ENCODE data around the gene DR1. TPM values are rescaled to one million over a fixed set of nuclear protein-coding genes. Genes with fewer than 3 reads are reported as not detected.

Gene DR1
- total and polyA plus RNA-seq, 8 donors, result 10.2 to 78.2 (median 23.8) TPM

GRCh38 chr1:93395195-93395594 is 49.5 kb downstream of the DR1 start:
- no peak for DNase-seq
- H3K36me3 ChIP-seq, result no peaks in the 10 kb centered on the region
- no peak overlapping the region for H3K4me3 ChIP-seq
- H3K27ac ChIP-seq, result no peak overlapping the region
- H3K4me1 ChIP-seq, result no peaks in the 10 kb centered on the region
- 76 to 93% (median 86%) methylated on average over 1 of the region's 1 CpG for WGBS, 5 donors
- intact Hi-C loops (cut with DNase I; ENCODE audit: low total_unique reads), result no loop called here
- no peaks in the 10 kb centered on the region for H3K9me3 ChIP-seq
- H3K27me3 ChIP-seq, result no peaks in the 10 kb centered on the region
- TF ChIP-seq EP300 (IDR thresholded peaks at IDR 0.05) (no peak), POLR2AphosphoS5 (IDR thresholded peaks at IDR 0.05) (no peak), POLR2A (IDR thresholded peaks at IDR 0.05) (no peak), CTCF (IDR thresholded peaks at IDR 0.05) (no peak)

- no peak overlapping the region for H3K4me3 ChIP-seq
- H3K4me1 ChIP-seq, result no peaks in the 10 kb centered on the region
- intact Hi-C loops (cut with DNase I; ENCODE audit: low total_unique reads), result no loop called here
- no peaks in the 10 kb centered on the region for H3K36me3 ChIP-seq
- no peak for DNase-seq
- no peaks in the 10 kb centered on the region for H3K9me3 ChIP-seq
- no peak for TF ChIP-seq POLR2A (IDR thresholded peaks at IDR 0.05)
- no peak for TF ChIP-seq POLR2AphosphoS5 (IDR thresholded peaks at IDR 0.05)
- no peak for TF ChIP-seq CTCF (IDR thresholded peaks at IDR 0.05)
- TF ChIP-seq EP300 (IDR thresholded peaks at IDR 0.05), result no peak
- H3K27ac ChIP-seq, result no peak overlapping the region
- no peaks in the 10 kb centered on the region for H3K27me3 ChIP-seq
Measured at GRCh38 chr1:93399781-93400180, 54.1 kb downstream of the DR1 start.

GRCh38 chr1:93408203-93408602 is 62.5 kb downstream of the DR1 start:
- Histone ChIP-seq H3K4me1 (no peaks in the 10 kb centered on the region), H3K27ac (no peak overlapping the region), H3K4me3 (no peak overlapping the region), H3K36me3 (no peaks in the 10 kb centered on the region), H3K27me3 (no peaks in the 10 kb centered on the region), H3K9me3 (peaks cover 0 to 14% (median 7%) of the 10 kb centered on the region in 4 donors)
- 85 to 95% (median 91%) methylated on average over 4 of the region's 4 CpGs for WGBS, 5 donors
- no peak for DNase-seq
- TF ChIP-seq EP300 (IDR thresholded peaks at IDR 0.05), result no peak
- TF ChIP-seq POLR2AphosphoS5 (IDR thresholded peaks at IDR 0.05), result no peak
- no peak for TF ChIP-seq POLR2A (IDR thresholded peaks at IDR 0.05)
- no peak for TF ChIP-seq CTCF (IDR thresholded peaks at IDR 0.05)
- intact Hi-C loops (cut with DNase I; ENCODE audit: low total_unique reads), result no loop called here

GRCh38 chr1:93411000-93411399 is 65.3 kb downstream of the DR1 start:
- Histone ChIP-seq H3K9me3 (peaks cover 0 to 14% (median 7%) of the 10 kb centered on the region in 4 donors), H3K4me1 (no peaks in the 10 kb centered on the region), H3K27ac (no peak overlapping the region), H3K36me3 (no peaks in the 10 kb centered on the region), H3K27me3 (no peaks in the 10 kb centered on the region), H3K4me3 (no peak overlapping the region)
- DNase-seq, result no peak
- TF ChIP-seq POLR2A (IDR thresholded peaks at IDR 0.05) (no peak), POLR2AphosphoS5 (IDR thresholded peaks at IDR 0.05) (no peak), CTCF (IDR thresholded peaks at IDR 0.05) (no peak), EP300 (IDR thresholded peaks at IDR 0.05) (no peak)
- intact Hi-C loops (cut with DNase I; ENCODE audit: low total_unique reads), result no loop called here
- WGBS, 5 donors, result 56 to 76% (median 61%) methylated on average over 2 of the region's 2 CpGs
